ENCODE measurements around the gene EPHA2. TPM values are rescaled to one million over a fixed set of nuclear protein-coding genes. Genes with fewer than 3 reads are reported as not detected.

EPHA2 gene
- polyA plus RNA-seq, 2 of the 4 experiments (the other 2 are of a cell fraction) = 59.3 to 93.2 TPM

- TF ChIP-seq HOXA7 (CRISPR knock-in tag; IDR thresholded peaks at IDR 0.05) (no peak), EHF (CRISPR knock-in tag; IDR thresholded peaks at IDR 0.05) (no peak), CEBPB (IDR thresholded peaks at IDR 0.05) (no peak)
- Histone ChIP-seq H3K4me3 (no peak overlapping the region), H3K4me1 (0 out of 3 replicates have a peak, but pooled peaks cover 5% of the 10 kb centered on the region), H3K4me2 (no peak overlapping the region), H3K9me3 (no peaks in the 10 kb centered on the region), H3K27ac (no peak overlapping the region)
- ATAC-seq = no peak
- ChIA-PET POLR2A (no interaction called here), CTCF (interaction anchor here (4.1 kb wide), 1 partner anchor 19 kb away, joined by 13 read pairs; no protein-coding TSS in a partner anchor)
- FAIRE-seq = no peak
- DNase-seq (ENCODE audit: low read depth in 1 of 2, low spot score in 1 of 2) = no peak
- WGBS (ENCODE audit: missing lambda C conversion rate) = 68% methylated on average over 9 of the region's 9 CpGs
Observed at GRCh38 chr1:16101623-16102022, 54.2 kb downstream of the EPHA2 start.

GRCh38 chr1:16099412-16099811 lies 56.5 kb downstream of the EPHA2 start:
- Histone ChIP-seq H3K9me3 (no peaks in the 10 kb centered on the region), H3K4me1 (0 out of 3 replicates have a peak, but pooled peaks cover 5% of the 10 kb centered on the region), H3K27ac (no peak overlapping the region), H3K4me3 (no peak overlapping the region), H3K4me2 (no peak overlapping the region)
- ATAC-seq = no peak
- DNase-seq (ENCODE audit: low read depth in 1 of 2, low spot score in 1 of 2) = no peak
- CTCF ChIA-PET = interaction anchor here (1.8 to 4.9 kb wide), 2 partner anchors 17 to 20 kb away, joined by 7 to 18 read pairs; no protein-coding TSS in a partner anchor
- FAIRE-seq = no peak
- POLR2A ChIA-PET = no interaction called here
- 85% methylated on average over 1 of the region's 1 CpG for WGBS (ENCODE audit: missing lambda C conversion rate)
- TF ChIP-seq CHD4 (IDR thresholded peaks at IDR 0.05; ENCODE audit: borderline replicate concordance) (no peak), MAZ (IDR thresholded peaks at IDR 0.05; ENCODE audit: borderline replicate concordance, low read depth, low read length) (no peak), NPAS2 (CRISPR knock-in tag; IDR thresholded peaks at IDR 0.05; ENCODE audit: borderline replicate concordance) (no peak), REST (IDR thresholded peaks at IDR 0.05) (no peak), ESRRA (IDR thresholded peaks at IDR 0.05; ENCODE audit: borderline replicate concordance, low read length) (no peak), TFCP2L1 (CRISPR knock-in tag; IDR thresholded peaks at IDR 0.05) (no peak), CTCF (IDR thresholded peaks at IDR 0.05) (no peak), KDM5A (IDR thresholded peaks at IDR 0.05) (no peak), GATA3 (IDR thresholded peaks at IDR 0.05; ENCODE audit: borderline replicate concordance) (no peak), KDM1A (IDR thresholded peaks at IDR 0.05; ENCODE audit: low read depth) (no peak)

GRCh38 chr1:16095447-16095846 lies 60.4 kb downstream of the EPHA2 start:
- POLR2A ChIA-PET = no interaction called here
- CTCF ChIA-PET = interaction anchor here (4.9 kb wide), 1 partner anchor 13 kb away, joined by 18 read pairs; no protein-coding TSS in a partner anchor
- FAIRE-seq = no peak
- no peak for TF ChIP-seq HEYL (CRISPR knock-in tag; IDR thresholded peaks at IDR 0.05)
- no peak for TF ChIP-seq BCL3 (IDR thresholded peaks at IDR 0.05)
- no peak for TF ChIP-seq ELK1 (IDR thresholded peaks at IDR 0.05; ENCODE audit: low read depth, low read length)
- no peak for TF ChIP-seq MYC (IDR thresholded peaks at IDR 0.05; ENCODE audit: borderline replicate concordance, low read length)
- no peak for TF ChIP-seq POLR2A (IDR thresholded peaks at IDR 0.05; ENCODE audit: low read length)
- TF ChIP-seq MAFK (IDR thresholded peaks at IDR 0.05; ENCODE audit: partially characterized antibody) = no peak
- TF ChIP-seq ZSCAN20 (CRISPR knock-in tag; IDR thresholded peaks at IDR 0.05) = no peak
- no peak for TF ChIP-seq SMC3 (IDR thresholded peaks at IDR 0.05)
- TF ChIP-seq FOXS1 (CRISPR knock-in tag; IDR thresholded peaks at IDR 0.05) = no peak
- no peak for TF ChIP-seq KDM5A (IDR thresholded peaks at IDR 0.05)
- no peak for TF ChIP-seq JUNB (IDR thresholded peaks at IDR 0.05)
- no peak for TF ChIP-seq CHD2 (IDR thresholded peaks at IDR 0.05; ENCODE audit: low read length, partially characterized antibody)
- no peak for TF ChIP-seq HOXA7 (CRISPR knock-in tag; IDR thresholded peaks at IDR 0.05)
- TF ChIP-seq HDAC2 (IDR thresholded peaks at IDR 0.05) = no peak
- TF ChIP-seq ESRRA (IDR thresholded peaks at IDR 0.05; ENCODE audit: borderline replicate concordance, low read length) = no peak
- TF ChIP-seq CEBPB (IDR thresholded peaks at IDR 0.05) = no peak
- TF ChIP-seq RCOR1 (IDR thresholded peaks at IDR 0.05; ENCODE audit: low read depth, low read length) = no peak

More at GRCh38 chr1:16095447-16095846, 60.4 kb downstream of the EPHA2 start:
- DNase-seq (ENCODE audit: low read depth in 1 of 2, low spot score in 1 of 2) (no peak), ATAC-seq (no peak)
- WGBS (ENCODE audit: missing lambda C conversion rate) = 60% methylated on average over 7 of the region's 9 CpGs
- no peak overlapping the region for H3K4me3 ChIP-seq
- H3K9me3 ChIP-seq = no peaks in the 10 kb centered on the region
- H3K4me1 ChIP-seq = 0 out of 3 replicates have a peak, but pooled peaks cover 5% of the 10 kb centered on the region
- no peak overlapping the region for H3K4me2 ChIP-seq
- no peak overlapping the region for H3K27ac ChIP-seq

Data from A549 (cell line).